OCI-LY7 (cell line): ENCODE results near the gene PIP5K1C. TPM values are rescaled to one million over a fixed set of nuclear protein-coding genes. Genes with fewer than 3 reads are reported as not detected.
A peak's percentile ranks its signal among the peaks of the same experiment; 100 is the strongest.

Experiments
- BruUV-seq: library from RNA; stranded (reverse); fragments of 400-500 nt; replicated peaks from 2 replicates; lab custom pipeline; 2021; lab: Mats Ljungman, UMichigan
- CTCF ChIA-PET: fragments of 300-600 bp; sonication (Branson Sonifier 250); formaldehyde crosslinking; loops from one replicate; lab custom pipeline; 2022; ENCODE audit warnings: antibody characterized with exemption; ENCODE audit not compliant: unreplicated experiment; lab: Charles Lee
- POLR2A ChIA-PET: fragments of 300-600 bp; sonication (Branson Sonifier 250); formaldehyde crosslinking; loops from one replicate; lab custom pipeline; 2022; ENCODE audit warnings: antibody characterized with exemption; lab: Charles Lee
- DNase-seq: peaks from one replicate; pipeline ENCODE4 v3.0.0-alpha.2; 2015; ENCODE audit warnings: low spot score
- H2AFZ ChIP-seq: fragments of 200-600 bp; sonication (generic), shearing (Covaris generic); 2 replicates; pipeline ENCODE4 v1.6.1; 2014; ENCODE audit warnings: mild to moderate bottlenecking, antibody characterized with exemption, low read length, moderate library complexity
- H3K27ac ChIP-seq: fragments of 200-600 bp; sonication (generic); 2 replicates; pipeline ENCODE4 v1.5.1; 2014; ENCODE audit warnings: mixed run types, low read depth, mild to moderate bottlenecking, moderate library complexity, low read length, inconsistent platforms; ENCODE audit not compliant: poor library complexity, severe bottlenecking
- H3K36me3 ChIP-seq: fragments of 200-600 bp; sonication (generic); 2 replicates; pipeline ENCODE4 v1.6.1; 2014; ENCODE audit warnings: mild to moderate bottlenecking, antibody characterized with exemption, low read length, moderate library complexity, mixed read lengths; ENCODE audit not compliant: insufficient read depth
- H3K4me1 ChIP-seq: fragments of 200-600 bp; sonication (generic); 2 replicates; pipeline ENCODE4 v1.5.1; 2014; ENCODE audit warnings: mild to moderate bottlenecking, low read length; ENCODE audit not compliant: insufficient read depth, poor library complexity, severe bottlenecking
- H3K4me2 ChIP-seq: fragments of 200-600 bp; sonication (generic); 2 replicates; pipeline ENCODE4 v1.6.1; 2014; ENCODE audit warnings: mild to moderate bottlenecking, low read length
- H3K4me3 ChIP-seq: fragments of 200-600 bp; sonication (generic); 2 replicates; pipeline ENCODE4 v1.5.1; 2014; ENCODE audit warnings: mild to moderate bottlenecking, low read depth, low read length; ENCODE audit not compliant: poor library complexity, severe bottlenecking
- H3K79me2 ChIP-seq: fragments of 200-600 bp; sonication (generic); 2 replicates; pipeline ENCODE4 v1.6.1; 2016; ENCODE audit warnings: low read depth, mild to moderate bottlenecking, low read length, moderate library complexity, mixed read lengths; ENCODE audit not compliant: insufficient read depth
- H3K9me2 ChIP-seq: fragments of 200-600 bp; sonication (generic); 2 replicates; pipeline ENCODE4 v1.6.1; 2016; ENCODE audit warnings: mild to moderate bottlenecking, low read length, mixed read lengths; ENCODE audit not compliant: insufficient read depth
- H3K9me3 ChIP-seq: fragments of 200-600 bp; sonication (generic); 2 replicates; pipeline ENCODE4 v1.6.1; 2014; ENCODE audit warnings: mild to moderate bottlenecking, mixed run types, low read length, mixed read lengths
- H4K20me1 ChIP-seq: fragments of 200-600 bp; sonication (generic); 2 replicates; pipeline ENCODE4 v1.6.1; 2014; ENCODE audit warnings: mild to moderate bottlenecking, antibody characterized with exemption, low read length, moderate library complexity, mixed read lengths; ENCODE audit not compliant: insufficient read depth
- EZH2phosphoT487 ChIP-seq: fragments of 200-600 bp; sonication (generic); IDR thresholded peaks from 2 replicates; pipeline ENCODE4 v1.6.1; 2018; ENCODE audit warnings: low read depth, borderline replicate concordance, mild to moderate bottlenecking, mixed run types, antibody characterized with exemption, low read length, moderate library complexity, mixed read lengths
- intact Hi-C: fragments of 100-400 bp; cut with micrococcal nuclease; formaldehyde crosslinking; loops from one replicate; pipeline ENCODE4 v1.10.0; 2022; ENCODE audit not compliant: unreplicated experiment
- total RNA-seq, 2 experiments: library from RNA; depleted of rRNA in 1 of 2; stranded (reverse); fragments of >200 nt in 1 of 2; shearing (Covaris generic) in 1 of 2; gene quantifications; 2 replicates each; pipeline ENCODE4 v1.2.3, GENCODE V29; 2014 to 2022
- TF ChIP-seq, protein P1 (sequence below): fragments of 200-600 bp; sonication (generic); conservative IDR thresholded peaks from 2 replicates; pipeline ENCODE4 v1.5.1; 2014; ENCODE audit warnings: mild to moderate bottlenecking, antibody characterized with exemption, low read length, moderate library complexity, mixed read lengths

PIP5K1C gene
- total RNA-seq, 2 experiments from 2014 or later: 7.6 to 15.1 TPM

DNA sequence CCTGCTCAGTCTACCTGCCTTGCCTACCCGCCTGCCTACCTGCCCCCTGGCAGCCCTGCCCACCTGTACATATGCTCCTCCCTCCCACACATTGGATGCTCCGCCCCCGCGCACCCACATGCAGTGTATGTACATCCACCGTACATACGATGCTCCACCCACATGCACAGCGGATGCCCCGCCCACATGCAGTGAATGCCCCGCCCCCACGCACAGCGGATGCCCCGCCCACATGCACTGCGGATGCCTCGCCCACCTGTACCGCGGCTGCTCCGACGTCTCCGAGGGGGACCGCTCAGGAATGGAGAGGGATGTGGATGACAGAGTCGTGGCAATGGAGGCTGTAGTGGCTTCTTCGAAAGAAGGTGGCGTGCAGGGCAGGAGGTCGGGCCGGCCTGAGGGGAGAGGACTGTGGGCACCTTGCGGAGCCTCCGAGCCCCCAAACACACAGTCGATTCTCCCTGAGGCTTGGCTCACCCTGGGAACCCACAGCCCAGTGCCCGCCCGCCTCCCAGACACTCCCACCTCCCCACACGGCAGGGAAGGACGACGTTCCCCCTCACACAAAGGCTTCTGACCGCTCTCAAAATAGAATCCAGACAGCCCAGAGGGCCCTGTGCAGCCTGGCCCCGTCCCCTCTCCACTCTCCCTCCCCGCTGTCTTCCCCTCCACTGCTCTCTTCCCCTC lies 57.1 kb downstream of the PIP5K1C start:
- H3K9me2 ChIP-seq: no peaks in the 10 kb centered on the region
- no peak overlapping the region for H3K4me3 ChIP-seq
- ChIA-PET POLR2A (no interaction called here), CTCF (no interaction called here)
- no peak overlapping the region for H3K27ac ChIP-seq
- H3K36me3 ChIP-seq: no peaks in the 10 kb centered on the region
- no peaks in the 10 kb centered on the region for H3K79me2 ChIP-seq
- H2AFZ ChIP-seq: no peak overlapping the region
- intact Hi-C loops: no loop called here
- no peak for TF ChIP-seq EZH2phosphoT487
- TF ChIP-seq, protein P1, sequence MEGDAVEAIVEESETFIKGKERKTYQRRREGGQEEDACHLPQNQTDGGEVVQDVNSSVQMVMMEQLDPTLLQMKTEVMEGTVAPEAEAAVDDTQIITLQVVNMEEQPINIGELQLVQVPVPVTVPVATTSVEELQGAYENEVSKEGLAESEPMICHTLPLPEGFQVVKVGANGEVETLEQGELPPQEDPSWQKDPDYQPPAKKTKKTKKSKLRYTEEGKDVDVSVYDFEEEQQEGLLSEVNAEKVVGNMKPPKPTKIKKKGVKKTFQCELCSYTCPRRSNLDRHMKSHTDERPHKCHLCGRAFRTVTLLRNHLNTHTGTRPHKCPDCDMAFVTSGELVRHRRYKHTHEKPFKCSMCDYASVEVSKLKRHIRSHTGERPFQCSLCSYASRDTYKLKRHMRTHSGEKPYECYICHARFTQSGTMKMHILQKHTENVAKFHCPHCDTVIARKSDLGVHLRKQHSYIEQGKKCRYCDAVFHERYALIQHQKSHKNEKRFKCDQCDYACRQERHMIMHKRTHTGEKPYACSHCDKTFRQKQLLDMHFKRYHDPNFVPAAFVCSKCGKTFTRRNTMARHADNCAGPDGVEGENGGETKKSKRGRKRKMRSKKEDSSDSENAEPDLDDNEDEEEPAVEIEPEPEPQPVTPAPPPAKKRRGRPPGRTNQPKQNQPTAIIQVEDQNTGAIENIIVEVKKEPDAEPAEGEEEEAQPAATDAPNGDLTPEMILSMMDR: no peak
- no peaks in the 10 kb centered on the region for H3K9me3 ChIP-seq
- no peaks in the 10 kb centered on the region for H4K20me1 ChIP-seq
- BruUV-seq: no TSS peak
- H3K4me1 ChIP-seq: no peaks in the 10 kb centered on the region
- no peak overlapping the region for H3K4me2 ChIP-seq
- DNase-seq: peak; percentile 39

DNA sequence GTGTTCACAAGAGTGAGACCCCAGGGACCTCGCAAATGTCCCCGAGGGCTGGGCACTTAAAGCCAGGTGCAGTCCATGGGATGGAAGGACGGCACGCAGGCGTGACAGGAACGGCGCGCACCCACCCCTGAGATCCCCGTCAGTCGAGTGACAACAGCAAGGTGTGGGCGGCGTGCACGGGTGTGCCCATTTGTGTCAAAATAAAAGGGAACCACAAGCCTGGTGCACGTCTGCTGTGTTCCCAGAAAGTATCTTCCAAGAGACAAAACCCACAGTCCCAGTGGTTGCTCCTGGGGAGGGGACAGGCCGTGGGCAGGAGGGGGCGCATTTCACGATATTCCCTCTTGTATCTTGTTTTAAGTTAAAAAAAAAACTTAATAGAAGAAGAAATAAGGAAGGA lies 58.0 kb downstream of the PIP5K1C start:
- Histone ChIP-seq H3K9me2 (no peaks in the 10 kb centered on the region), H3K4me2 (no peak overlapping the region), H3K4me3 (no peak overlapping the region), H2AFZ (no peak overlapping the region), H3K36me3 (no peaks in the 10 kb centered on the region), H4K20me1 (no peaks in the 10 kb centered on the region), H3K79me2 (no peaks in the 10 kb centered on the region), H3K9me3 (no peaks in the 10 kb centered on the region), H3K27ac (no peak overlapping the region), H3K4me1 (no peaks in the 10 kb centered on the region)
- no TSS peak for BruUV-seq
- intact Hi-C loops: no loop called here
- no peak for DNase-seq
- ChIA-PET CTCF (no interaction called here), POLR2A (no interaction called here)
- TF ChIP-seq EZH2phosphoT487: no peak
- TF ChIP-seq, protein P1: no peak

DNA sequence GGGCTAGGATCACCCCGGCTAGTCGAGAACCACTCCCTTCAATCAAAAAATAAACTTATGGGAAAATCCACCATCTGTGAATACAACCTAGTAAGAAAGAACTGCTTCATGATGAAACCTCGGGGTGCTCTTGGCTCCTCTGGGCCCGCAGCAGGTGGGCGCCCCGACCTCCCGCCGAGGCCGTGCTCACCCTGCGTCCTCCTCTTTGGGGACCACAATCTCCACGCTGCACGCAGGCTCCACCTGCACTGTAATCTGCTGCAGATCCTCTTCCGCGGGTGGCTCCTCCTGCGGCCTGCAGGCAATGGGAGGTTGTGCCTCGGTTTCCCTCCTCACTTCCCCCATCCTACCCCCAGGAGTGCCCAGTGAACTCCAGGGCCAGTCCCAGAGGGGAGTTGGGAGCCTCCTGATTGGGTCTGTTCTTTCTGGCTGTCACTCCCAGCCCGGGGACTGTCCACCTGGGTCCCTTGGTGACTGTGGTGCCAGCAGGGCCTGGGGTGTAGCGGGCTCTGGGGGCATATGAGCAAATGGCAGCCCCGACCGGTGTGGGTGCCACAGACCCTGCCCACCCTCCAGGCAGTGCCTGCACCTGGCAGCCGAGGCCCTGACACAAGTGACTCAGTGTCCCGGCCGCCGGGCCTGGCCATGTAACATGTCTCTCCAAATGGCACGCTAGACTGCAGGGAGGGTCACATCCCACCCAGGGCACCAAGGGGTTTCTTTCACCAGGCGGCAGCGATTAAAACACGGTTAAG lies 58.6 kb downstream of the PIP5K1C start:
- Histone ChIP-seq H3K9me3 (no peaks in the 10 kb centered on the region), H3K4me1 (no peaks in the 10 kb centered on the region), H3K4me3 (no peak overlapping the region), H3K36me3 (no peaks in the 10 kb centered on the region), H2AFZ (no peak overlapping the region), H4K20me1 (no peaks in the 10 kb centered on the region), H3K9me2 (no peaks in the 10 kb centered on the region), H3K79me2 (no peaks in the 10 kb centered on the region), H3K27ac (no peak overlapping the region), H3K4me2 (no peak overlapping the region)
- intact Hi-C loops: no loop called here
- DNase-seq: no peak
- no TSS peak for BruUV-seq
- ChIA-PET POLR2A (no interaction called here), CTCF (no interaction called here)
- no peak for TF ChIP-seq EZH2phosphoT487
- TF ChIP-seq, protein P1: no peak
